Endothelial cell of umbilical vein (primary cell): Measurements from ENCODE around the gene EFHC1.

Experiments used
- CTCF ChIP-seq, 2 donors: IDR thresholded peaks; 1 replicate in 1 of 2; 2 replicates in 1 of 2; pipeline ENCODE4 v1.5.1; 2011; ENCODE audit warnings: low read length in 2 of 2, mild to moderate bottlenecking in 2 of 2, moderate library complexity in 2 of 2, control low read depth in 1 of 2, inconsistent platforms in 1 of 2, low read depth in 1 of 2; ENCODE audit not compliant: insufficient read depth in 1 of 2; ENCODE audit errors: extremely low read depth in 1 of 2
- EZH2 ChIP-seq: IDR thresholded peaks from 2 replicates; pipeline ENCODE4 v1.6.1; 2012; ENCODE audit warnings: borderline replicate concordance, low read depth, mild to moderate bottlenecking, moderate library complexity, low read length, inconsistent platforms; ENCODE audit not compliant: severe bottlenecking
- GATA2 ChIP-seq: IDR thresholded peaks from 2 replicates; pipeline ENCODE4 v1.7.0; 2011; ENCODE audit warnings: low read depth, mild to moderate bottlenecking, moderate library complexity, mixed read lengths, low read length; ENCODE audit not compliant: insufficient read length, insufficient read depth
- MAX ChIP-seq: IDR thresholded peaks from 2 replicates; pipeline ENCODE4 v1.6.1; 2011; ENCODE audit not compliant: insufficient read depth, insufficient read length
- MYC ChIP-seq: IDR thresholded peaks from one replicate; pipeline ENCODE4 v1.6.1; 2011; ENCODE audit warnings: mild to moderate bottlenecking, low read depth, low read length
- POLR2A ChIP-seq: IDR thresholded peaks from 2 replicates; pipeline ENCODE4 v1.6.1; 2012; ENCODE audit warnings: low read depth, mild to moderate bottlenecking, control low read depth, low read length
- POLR2AphosphoS5 ChIP-seq: IDR thresholded peaks from 2 replicates; pipeline ENCODE4 v1.6.1; 2012; ENCODE audit warnings: low read depth, mild to moderate bottlenecking, control low read depth, low read length, moderate library complexity; ENCODE audit not compliant: insufficient read depth

DNA sequence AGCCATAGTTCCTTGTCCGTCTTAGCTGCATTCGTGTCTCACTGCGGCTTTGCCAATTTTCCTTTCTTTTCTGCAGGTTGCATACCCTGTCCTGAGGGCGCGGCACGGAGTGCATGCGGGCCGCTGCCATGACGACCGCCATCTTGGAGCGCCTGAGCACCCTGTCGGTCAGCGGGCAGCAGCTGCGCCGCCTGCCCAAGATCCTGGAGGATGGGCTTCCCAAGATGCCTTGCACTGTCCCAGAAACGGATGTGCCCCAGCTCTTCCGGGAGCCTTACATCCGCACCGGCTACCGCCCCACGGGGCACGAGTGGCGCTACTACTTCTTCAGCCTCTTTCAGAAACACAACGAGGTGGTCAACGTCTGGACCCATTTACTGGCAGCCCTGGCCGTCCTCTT, 17.1 kb upstream of the EFHC1 start:
- TF ChIP-seq CTCF (IDR thresholded peaks at IDR 0.05; ENCODE audit: extremely low read depth in 1 of 2, insufficient read depth in 1 of 2, low read depth in 1 of 2, low read length in 2 of 2) (no peak), POLR2A (no peak), GATA2 (no peak), EZH2 (no peak), MAX (no peak), POLR2AphosphoS5 (no peak), MYC (no peak)
